ENCODE data around the gene C16orf87. TPM values are rescaled to one million over a fixed set of nuclear protein-coding genes. Genes with fewer than 3 reads are reported as not detected.

C16orf87 gene
- polyA plus RNA-seq, 3 donors: 6.1 to 9.7 (median 7.6) TPM

DNA sequence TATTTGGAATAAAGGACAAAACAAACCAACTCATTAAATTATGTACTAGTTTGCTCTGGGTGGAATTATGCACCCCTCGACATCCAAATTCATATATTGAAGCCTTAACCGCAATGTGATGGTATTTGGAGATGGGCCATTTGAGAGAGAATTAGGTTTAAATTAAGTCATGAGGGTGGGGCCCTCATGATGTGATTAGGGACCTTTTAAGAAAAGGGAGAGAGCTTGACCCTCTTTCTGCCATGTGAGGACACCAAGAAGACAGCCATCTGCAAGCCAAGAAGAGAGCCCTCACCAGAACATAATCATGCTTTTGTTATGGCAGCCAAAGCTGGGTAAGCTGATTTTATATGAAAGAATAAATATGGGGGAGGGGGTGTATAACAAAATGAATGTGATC lies 2.0 kb downstream of the C16orf87 start:
- H3K27me3 Mint-ChIP-seq (ENCODE audit: low read depth in 3 of 3): no peaks in the 10 kb centered on the region
- Histone ChIP-seq H3K4me3 (replicated peaks in 1 of 3; ENCODE audit: low read depth in 2 of 3, low read length in 3 of 3) (peak overlapping the region in 1 of 3 experiments; percentile 93), H3K9ac (ENCODE audit: insufficient read depth, low read length, poor library complexity, severe bottlenecking) (no peak overlapping the region), H3K9me3 (replicated peaks in 1 of 2; ENCODE audit: control insufficient read depth in 1 of 2, insufficient read depth in 1 of 2, low read length in 2 of 2) (no peaks in the 10 kb centered on the region), H3K27ac (ENCODE audit: low read depth in 1 of 2, low read length in 2 of 2) (no peak overlapping the region), H3K4me2 (replicated peaks; ENCODE audit: extremely low read depth, low read length, poor library complexity, severe bottlenecking) (peak overlapping the region; percentile 96), H3K4me1 (ENCODE audit: control insufficient read depth in 1 of 2, insufficient read depth in 2 of 2, low read length in 2 of 2) (peaks cover 10 to 16% of the 10 kb centered on the region in 2 donors), H3K79me2 (ENCODE audit: insufficient read depth, low read length) (peaks cover 68% of the 10 kb centered on the region), H4K20me1 (ENCODE audit: insufficient read depth, low read length) (peaks cover 16% of the 10 kb centered on the region), H3K36me3 (replicated peaks in 1 of 2; ENCODE audit: control insufficient read depth in 1 of 2, insufficient read depth in 2 of 2, low read length in 2 of 2) (peaks cover 0 to 3% of the 10 kb centered on the region in 2 donors), H2AFZ (ENCODE audit: insufficient read depth, low read depth, low read length, poor library complexity, severe bottlenecking) (no peak overlapping the region), H3K27me3 (ENCODE audit: control insufficient read depth in 2 of 2, insufficient read depth in 2 of 2, low read length in 2 of 2) (no peaks in the 10 kb centered on the region)
- peaks cover 0 to 2% of the 10 kb centered on the region in 2 donors for H3K36me3 Mint-ChIP-seq
- no peak overlapping the region for H3K4me3 Mint-ChIP-seq
- no peak overlapping the region for H3K27ac Mint-ChIP-seq
- peaks cover 27% of the 10 kb centered on the region for H3K4me1 Mint-ChIP-seq
- TF ChIP-seq, protein P1, sequence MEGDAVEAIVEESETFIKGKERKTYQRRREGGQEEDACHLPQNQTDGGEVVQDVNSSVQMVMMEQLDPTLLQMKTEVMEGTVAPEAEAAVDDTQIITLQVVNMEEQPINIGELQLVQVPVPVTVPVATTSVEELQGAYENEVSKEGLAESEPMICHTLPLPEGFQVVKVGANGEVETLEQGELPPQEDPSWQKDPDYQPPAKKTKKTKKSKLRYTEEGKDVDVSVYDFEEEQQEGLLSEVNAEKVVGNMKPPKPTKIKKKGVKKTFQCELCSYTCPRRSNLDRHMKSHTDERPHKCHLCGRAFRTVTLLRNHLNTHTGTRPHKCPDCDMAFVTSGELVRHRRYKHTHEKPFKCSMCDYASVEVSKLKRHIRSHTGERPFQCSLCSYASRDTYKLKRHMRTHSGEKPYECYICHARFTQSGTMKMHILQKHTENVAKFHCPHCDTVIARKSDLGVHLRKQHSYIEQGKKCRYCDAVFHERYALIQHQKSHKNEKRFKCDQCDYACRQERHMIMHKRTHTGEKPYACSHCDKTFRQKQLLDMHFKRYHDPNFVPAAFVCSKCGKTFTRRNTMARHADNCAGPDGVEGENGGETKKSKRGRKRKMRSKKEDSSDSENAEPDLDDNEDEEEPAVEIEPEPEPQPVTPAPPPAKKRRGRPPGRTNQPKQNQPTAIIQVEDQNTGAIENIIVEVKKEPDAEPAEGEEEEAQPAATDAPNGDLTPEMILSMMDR (IDR thresholded peaks at IDR 0.05): no peak
- no peaks in the 10 kb centered on the region for H3K9me3 Mint-ChIP-seq
- intact Hi-C loops (cut with micrococcal nuclease): loop anchor here (5.0 kb wide), 2 partner anchors 37 to 633 kb away; partner anchors contain the start of genes ITFG1 (in 1 of the 2) and PHKB (in 1 of the 2)
- no peak for DNase-seq
- WGBS (ENCODE audit: insufficient coverage): no CpG with 5 or more reads among the region's 2 CpGs

DNA sequence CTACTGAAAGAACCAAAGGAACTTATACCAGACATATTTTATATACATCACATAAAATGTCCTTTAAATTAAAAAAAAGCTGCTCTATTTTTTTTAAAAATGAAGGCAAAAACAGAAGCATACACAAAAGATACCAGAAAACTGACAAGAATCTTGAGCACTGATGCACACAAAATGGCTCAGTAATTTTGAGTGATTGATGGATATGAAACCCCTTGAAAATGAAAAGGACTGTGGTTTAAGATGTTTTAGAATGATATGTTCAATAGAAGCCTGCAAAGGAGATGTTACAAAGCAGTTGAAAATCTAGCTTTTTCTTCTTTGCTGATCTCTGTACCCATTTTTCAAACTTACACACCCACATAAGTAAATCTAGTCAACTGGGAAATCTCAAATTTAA lies 2.7 kb downstream of the C16orf87 start:
- peaks cover 27% of the 10 kb centered on the region for H3K4me1 Mint-ChIP-seq
- no peak overlapping the region for H3K4me2 ChIP-seq (replicated peaks; ENCODE audit: extremely low read depth, low read length, poor library complexity, severe bottlenecking)

More for the DNA sequence above, 2.7 kb downstream of the C16orf87 start:
- H2AFZ ChIP-seq (ENCODE audit: insufficient read depth, low read depth, low read length, poor library complexity, severe bottlenecking): no peak overlapping the region
- TF ChIP-seq, protein P1 (IDR thresholded peaks at IDR 0.05): no peak
- peaks cover 0 to 9% of the 10 kb centered on the region in 2 donors for H3K36me3 ChIP-seq (replicated peaks in 1 of 2; ENCODE audit: control insufficient read depth in 1 of 2, insufficient read depth in 2 of 2, low read length in 2 of 2)
- H3K27ac ChIP-seq (ENCODE audit: low read depth in 1 of 2, low read length in 2 of 2): no peak overlapping the region
- H3K4me1 ChIP-seq (ENCODE audit: control insufficient read depth in 1 of 2, insufficient read depth in 2 of 2, low read length in 2 of 2): peaks cover 10 to 16% of the 10 kb centered on the region in 2 donors
- Mint-ChIP-seq H3K27me3 (ENCODE audit: low read depth in 3 of 3) (no peaks in the 10 kb centered on the region), H3K4me3 (no peak overlapping the region), H3K9me3 (no peaks in the 10 kb centered on the region), H3K36me3 (peaks cover 4 to 6% of the 10 kb centered on the region in 2 donors), H3K27ac (no peak overlapping the region)
- no peak for DNase-seq
- peaks cover 16% of the 10 kb centered on the region for H4K20me1 ChIP-seq (ENCODE audit: insufficient read depth, low read length)
- intact Hi-C loops (cut with micrococcal nuclease): loop anchor here (5.0 kb wide), 2 partner anchors 36 to 634 kb away; partner anchors contain the start of genes ITFG1 (in 1 of the 2) and PHKB (in 1 of the 2)
- H3K27me3 ChIP-seq (ENCODE audit: control insufficient read depth in 2 of 2, insufficient read depth in 2 of 2, low read length in 2 of 2): no peaks in the 10 kb centered on the region
- peaks cover 72% of the 10 kb centered on the region for H3K79me2 ChIP-seq (ENCODE audit: insufficient read depth, low read length)
- H3K9me3 ChIP-seq (replicated peaks in 1 of 2; ENCODE audit: control insufficient read depth in 1 of 2, insufficient read depth in 1 of 2, low read length in 2 of 2): no peaks in the 10 kb centered on the region
- no peak overlapping the region for H3K4me3 ChIP-seq (replicated peaks in 1 of 3; ENCODE audit: low read depth in 2 of 3, low read length in 3 of 3)
- H3K9ac ChIP-seq (ENCODE audit: insufficient read depth, low read length, poor library complexity, severe bottlenecking): no peak overlapping the region
